GM19099 (cell line): Measurements from ENCODE around the gene BLM.

ENCODE experiments used
- POLR2A ChIP-seq: IDR thresholded peaks from 3 replicates; pipeline ENCODE4 v1.6.1; 2011; ENCODE audit warnings: low read depth; ENCODE audit not compliant: insufficient read length; ENCODE audit errors: extremely low read depth

BLM gene

GRCh38 chr15:90716976-90717821 lies at the start of gene BLM:
Gene BLM (plus strand): TSS chr15:90717346. CDS start chr15:90747393, 30,047 bp downstream.
- TF ChIP-seq POLR2A, result peak; percentile 90

DNA sequence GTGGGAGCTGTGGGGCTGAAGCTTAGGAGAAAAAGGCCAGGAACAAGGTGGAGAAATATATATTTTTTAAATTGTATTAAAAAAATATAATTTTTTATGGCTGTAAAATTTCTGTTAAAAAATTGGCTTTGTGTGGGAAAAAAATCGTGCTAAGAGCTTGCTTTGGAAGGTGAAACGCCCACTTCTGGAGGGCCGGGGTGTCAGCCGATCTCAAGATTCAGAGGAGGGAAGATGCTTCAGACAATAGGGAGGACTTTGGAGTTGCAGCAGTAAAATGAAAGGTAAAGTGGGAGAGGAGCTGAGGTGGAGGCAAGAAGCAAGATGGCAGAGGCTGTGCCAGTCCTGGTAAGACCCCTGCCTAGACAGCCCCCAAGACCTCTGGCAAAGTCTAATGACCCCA lies 45.9 kb upstream of the BLM start:
- TF ChIP-seq POLR2A, result no peak

DNA sequence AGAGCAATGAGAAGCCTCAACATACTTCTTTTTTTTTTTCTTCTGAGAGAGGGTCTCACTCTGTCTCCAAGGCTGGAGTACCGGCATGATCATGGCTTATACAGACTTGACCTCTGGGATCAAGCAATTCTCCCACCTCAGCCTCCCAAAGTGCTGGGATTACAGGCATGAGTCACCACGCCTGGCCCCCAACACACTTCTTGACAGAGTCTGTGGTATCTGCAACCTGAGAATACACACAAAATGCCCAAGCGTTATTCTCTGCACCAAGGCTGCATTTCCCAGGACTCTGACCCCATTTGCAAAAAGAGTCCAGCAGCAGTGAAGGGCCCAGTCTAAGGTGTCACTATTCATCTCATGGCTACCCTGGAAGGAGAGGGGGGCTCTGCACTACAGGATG lies 42.7 kb upstream of the BLM start:
- no peak for TF ChIP-seq POLR2A

- TF ChIP-seq POLR2A, result no peak
Observed at GRCh38 chr15:90675464-90675863, 41.7 kb upstream of the BLM start.

- no peak for TF ChIP-seq POLR2A
Observed at GRCh38 chr15:90677807-90678790, 39.0 kb upstream of the BLM start.

- TF ChIP-seq POLR2A, result no peak
Observed at GRCh38 chr15:90679959-90680358, 37.2 kb upstream of the BLM start.

DNA sequence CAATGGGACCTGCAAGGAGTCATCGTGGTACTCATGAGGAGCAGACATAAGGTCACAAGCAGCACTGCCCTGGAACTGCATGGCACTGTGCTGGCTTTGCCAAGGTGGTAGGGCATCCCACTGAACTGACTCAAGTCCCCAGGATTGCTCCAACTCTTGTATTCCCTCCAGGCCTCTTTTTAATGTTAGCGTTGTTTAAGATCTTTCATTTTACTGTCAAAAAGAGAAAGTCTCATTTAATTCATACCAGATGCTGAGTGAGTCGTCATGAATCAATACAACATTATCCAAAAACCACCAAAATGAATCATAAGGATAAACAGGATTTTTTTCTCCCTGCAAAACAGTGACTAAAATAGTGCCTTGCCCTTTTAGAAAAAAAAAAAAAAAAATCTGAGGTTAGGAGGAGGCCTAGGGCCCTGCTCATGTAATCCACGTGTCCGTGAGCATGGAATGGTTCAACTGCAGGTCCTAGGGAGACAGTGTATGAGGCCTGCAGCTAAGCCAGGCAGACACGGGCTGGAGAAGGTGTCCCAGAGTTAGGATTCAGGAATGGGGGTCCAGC lies 36.7 kb upstream of the BLM start:
- TF ChIP-seq POLR2A, result no peak

DNA sequence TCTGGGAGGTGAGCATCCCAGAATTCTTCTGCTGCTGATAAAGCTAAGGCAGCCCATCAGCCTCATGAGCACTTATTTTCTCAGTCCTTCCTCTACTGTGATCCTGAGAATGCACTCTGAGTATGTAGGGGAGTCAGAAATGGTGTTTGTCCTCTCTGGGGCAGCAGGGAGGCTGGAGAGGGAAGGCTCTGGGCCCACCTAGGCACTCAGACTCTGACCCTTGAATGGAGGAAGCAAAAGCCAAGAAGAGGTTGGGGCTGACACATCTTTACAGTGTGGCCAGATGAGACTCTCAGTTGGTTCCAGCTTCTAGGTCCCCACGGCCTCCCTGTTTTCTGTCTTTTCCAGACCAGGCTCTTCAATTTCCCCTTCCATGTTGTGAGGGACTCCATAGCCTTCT lies 36.1 kb upstream of the BLM start:
- no peak for TF ChIP-seq POLR2A

DNA sequence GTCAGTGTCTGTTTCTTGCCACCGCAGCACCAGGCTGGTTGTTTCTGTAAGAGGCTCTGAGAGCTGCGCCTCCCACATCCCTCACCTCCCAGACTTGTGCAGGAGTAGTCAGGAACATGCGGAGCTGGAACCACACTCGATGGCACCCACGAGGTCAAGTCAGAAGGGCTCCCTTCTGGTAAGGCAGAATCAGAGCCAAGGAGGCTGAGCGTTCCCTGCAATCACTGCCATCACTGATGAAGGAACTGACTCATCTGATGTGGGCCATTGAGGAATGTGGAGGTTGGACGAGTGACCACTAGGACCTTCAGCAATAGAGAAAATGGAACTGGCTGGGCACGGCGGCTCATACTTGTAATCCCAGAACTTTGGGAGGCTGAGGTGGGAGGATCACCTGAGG lies 35.7 kb upstream of the BLM start:
- TF ChIP-seq POLR2A, result no peak

DNA sequence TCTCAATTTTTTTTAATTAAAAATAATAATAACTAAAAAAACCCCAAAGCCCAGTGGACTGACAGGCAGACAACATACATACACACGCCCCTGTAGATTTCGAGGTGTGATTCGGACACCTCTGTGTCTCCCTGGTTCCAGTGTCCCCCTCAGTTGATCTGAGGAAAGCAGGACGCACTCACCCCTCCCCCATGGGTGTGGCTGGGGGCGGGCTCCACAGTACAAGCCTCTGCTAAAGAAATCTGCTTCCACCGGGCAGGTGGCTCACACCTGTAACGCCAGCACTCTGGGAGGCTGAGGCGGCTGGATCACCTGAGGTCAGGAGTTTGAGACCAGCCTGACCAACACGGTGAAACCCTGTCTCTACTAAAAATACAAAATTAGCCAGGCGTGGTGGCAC lies 33.8 kb upstream of the BLM start:
- TF ChIP-seq POLR2A, result no peak

- no peak for TF ChIP-seq POLR2A
Observed at GRCh38 chr15:90683876-90684275, 33.3 kb upstream of the BLM start.

- TF ChIP-seq POLR2A, result no peak
Observed at GRCh38 chr15:90684281-90684680, 32.9 kb upstream of the BLM start.

GRCh38 chr15:90685591-90686434 lies 31.3 kb upstream of the BLM start:
- TF ChIP-seq POLR2A, result no peak

DNA sequence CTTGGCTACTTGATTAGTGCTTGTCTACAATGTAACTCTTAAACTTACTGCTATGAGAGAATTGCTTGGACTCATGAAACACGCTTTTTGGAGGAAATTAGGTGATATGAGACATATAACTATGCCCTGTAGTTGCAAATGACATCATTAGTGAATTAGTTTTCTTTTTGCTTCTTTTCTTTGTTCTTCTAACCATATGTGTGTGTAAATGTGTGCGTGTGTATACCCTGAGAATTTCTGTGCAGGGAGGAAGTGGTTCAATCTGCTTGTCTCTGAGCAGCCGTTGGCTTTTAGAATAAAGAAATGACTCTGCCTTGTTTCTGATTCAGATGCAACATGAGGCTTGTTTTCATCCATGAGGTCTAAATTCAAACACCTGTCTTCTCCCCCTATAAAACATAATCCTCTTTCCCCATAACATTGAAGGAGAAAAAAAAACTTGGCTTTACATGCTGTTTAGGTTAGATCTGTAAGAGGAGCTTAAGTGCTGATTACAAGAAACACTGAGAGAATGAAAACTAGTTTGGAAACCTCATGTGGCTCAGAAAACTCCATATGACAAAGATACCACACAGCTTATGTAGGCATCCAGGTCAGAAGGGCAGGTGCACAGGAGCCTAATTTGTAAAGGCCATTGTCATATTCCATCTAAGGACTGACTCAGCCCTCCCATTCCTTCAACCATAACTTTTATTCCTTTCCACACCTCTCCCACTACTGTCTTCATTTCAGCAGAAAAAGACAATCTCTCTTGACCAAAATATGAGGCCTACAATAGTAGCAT lies 30.5 kb upstream of the BLM start:
- no peak for TF ChIP-seq POLR2A

GRCh38 chr15:90690585-90690984 lies 26.6 kb upstream of the BLM start:
- no peak for TF ChIP-seq POLR2A
